Cortex of kidney (tissue), 1 donor: Measurements from ENCODE around the gene PTCD1.
A peak's percentile ranks its signal among the peaks of the same experiment; 100 is the strongest.

ENCODE experiments used
- DNase-seq: peaks from one replicate; lab custom pipeline; 2025; lab: John Stamatoyannopoulos, UW

Gene PTCD1

GRCh38 chr7:99438573-99439480, at the start of gene PTCD1, which contains the start of gene CPSF4:
TSS of gene PTCD1 (minus strand) at chr7:99438798. CDS start at chr7:99435242, 3,556 bp downstream.
TSS of gene CPSF4 (plus strand) at chr7:99438943. CDS start at chr7:99439083, 140 bp downstream.
- DNase-seq, result peak; percentile 93

- DNase-seq, result no peak
Observed at GRCh38 chr7:99485094-99485493, 46.5 kb upstream of the PTCD1 start.

GRCh38 chr7:99478464-99479440, 40.2 kb upstream of the PTCD1 start:
- DNase-seq, result no peak

- DNase-seq, result no peak
Observed at GRCh38 chr7:99476107-99476506, 37.5 kb upstream of the PTCD1 start.

GRCh38 chr7:99473315-99473596, 34.7 kb upstream of the PTCD1 start:
- DNase-seq, result no peak

- peak; percentile 75 for DNase-seq
Observed at GRCh38 chr7:99472561-99473314, 34.1 kb upstream of the PTCD1 start, which contains the start of gene ZNF789. TSS of gene ZNF789 (plus strand) at chr7:99472890. CDS start at chr7:99476457, 3,567 bp downstream.

GRCh38 chr7:99469381-99470065, 30.9 kb upstream of the PTCD1 start:
- DNase-seq, result no peak

- DNase-seq, result no peak
Observed at GRCh38 chr7:99468336-99468918, 29.8 kb upstream of the PTCD1 start.

GRCh38 chr7:99465421-99465768, 26.8 kb upstream of the PTCD1 start:
- DNase-seq, result no peak

GRCh38 chr7:99461221-99461620, 22.6 kb upstream of the PTCD1 start:
- DNase-seq, result no peak

GRCh38 chr7:99460651-99461050, 22.1 kb upstream of the PTCD1 start:
- no peak for DNase-seq

- no peak for DNase-seq
Observed at GRCh38 chr7:99459087-99459486, 20.5 kb upstream of the PTCD1 start.

GRCh38 chr7:99457650-99458493, 19.3 kb upstream of the PTCD1 start:
- no peak for DNase-seq

GRCh38 chr7:99457050-99457649, 18.6 kb upstream of the PTCD1 start:
- DNase-seq, result no peak

GRCh38 chr7:99456288-99456687, 17.7 kb upstream of the PTCD1 start:
- DNase-seq, result no peak

- DNase-seq, result no peak
Observed at GRCh38 chr7:99455874-99456273, 17.3 kb upstream of the PTCD1 start.

- DNase-seq, result no peak
Observed at GRCh38 chr7:99453105-99453504, 14.5 kb upstream of the PTCD1 start.

- DNase-seq, result no peak
Observed at GRCh38 chr7:99452541-99452940, 13.9 kb upstream of the PTCD1 start.

- no peak for DNase-seq
Observed at GRCh38 chr7:99451936-99452335, 13.3 kb upstream of the PTCD1 start.

- no peak for DNase-seq
Observed at GRCh38 chr7:99449326-99449725, 10.7 kb upstream of the PTCD1 start.
